Astrocyte of the hippocampus (primary cell): ENCODE measurements around the gene WNT9A.

Experiments used
- DNase-seq: peaks from one replicate; pipeline ENCODE4 v3.0.0; 2011; ENCODE audit warnings: low read depth, low spot score

Gene WNT9A

DNA sequence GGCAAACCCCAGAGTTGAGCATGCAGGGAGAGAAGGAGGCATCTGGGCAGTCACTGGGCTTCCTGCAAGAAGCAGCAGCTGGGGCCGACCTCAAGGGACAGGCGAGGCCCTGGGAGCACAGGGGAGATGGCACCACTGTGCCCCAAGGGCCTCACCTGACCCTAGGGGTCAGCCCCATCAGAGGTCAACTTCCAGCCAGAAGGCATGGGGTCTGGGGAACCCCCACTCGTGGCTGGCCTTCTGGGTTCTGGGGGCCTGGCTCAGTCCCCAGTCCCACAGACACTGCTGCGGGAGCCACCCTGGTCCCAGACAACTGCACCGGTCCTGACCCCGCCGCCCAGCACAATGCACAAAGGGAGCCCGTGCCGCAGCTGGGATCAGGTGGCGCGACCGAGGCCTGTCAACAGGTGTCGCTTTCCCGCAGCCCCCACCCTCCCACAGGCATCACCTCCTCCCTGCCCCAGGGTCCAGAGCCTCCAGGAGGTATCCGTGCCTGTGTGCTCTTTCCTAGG is 6.2 kb downstream of the WNT9A start:
- no peak for DNase-seq

DNA sequence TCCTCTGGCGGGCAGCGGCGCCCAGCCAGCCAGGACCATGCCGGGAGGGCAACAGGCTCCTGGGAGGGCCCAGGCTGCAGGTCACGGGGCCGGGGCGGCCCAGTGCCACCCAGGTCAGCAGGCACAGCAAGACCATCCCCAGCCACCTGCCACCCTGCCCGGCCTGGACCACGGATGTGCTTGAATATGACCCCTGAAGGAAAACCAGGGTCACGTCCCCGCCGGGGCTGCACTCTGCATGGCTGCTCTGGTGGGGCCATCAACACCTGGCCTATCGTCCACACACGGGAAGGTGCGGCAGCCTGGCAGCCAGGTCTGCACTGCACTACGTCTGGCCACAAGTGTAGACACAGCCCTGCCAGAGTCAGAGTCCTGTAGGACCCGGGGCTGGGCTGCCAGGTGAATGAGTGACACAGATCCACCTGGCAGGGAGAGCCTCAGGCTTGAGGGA is 6.9 kb downstream of the WNT9A start:
- no peak for DNase-seq

DNA sequence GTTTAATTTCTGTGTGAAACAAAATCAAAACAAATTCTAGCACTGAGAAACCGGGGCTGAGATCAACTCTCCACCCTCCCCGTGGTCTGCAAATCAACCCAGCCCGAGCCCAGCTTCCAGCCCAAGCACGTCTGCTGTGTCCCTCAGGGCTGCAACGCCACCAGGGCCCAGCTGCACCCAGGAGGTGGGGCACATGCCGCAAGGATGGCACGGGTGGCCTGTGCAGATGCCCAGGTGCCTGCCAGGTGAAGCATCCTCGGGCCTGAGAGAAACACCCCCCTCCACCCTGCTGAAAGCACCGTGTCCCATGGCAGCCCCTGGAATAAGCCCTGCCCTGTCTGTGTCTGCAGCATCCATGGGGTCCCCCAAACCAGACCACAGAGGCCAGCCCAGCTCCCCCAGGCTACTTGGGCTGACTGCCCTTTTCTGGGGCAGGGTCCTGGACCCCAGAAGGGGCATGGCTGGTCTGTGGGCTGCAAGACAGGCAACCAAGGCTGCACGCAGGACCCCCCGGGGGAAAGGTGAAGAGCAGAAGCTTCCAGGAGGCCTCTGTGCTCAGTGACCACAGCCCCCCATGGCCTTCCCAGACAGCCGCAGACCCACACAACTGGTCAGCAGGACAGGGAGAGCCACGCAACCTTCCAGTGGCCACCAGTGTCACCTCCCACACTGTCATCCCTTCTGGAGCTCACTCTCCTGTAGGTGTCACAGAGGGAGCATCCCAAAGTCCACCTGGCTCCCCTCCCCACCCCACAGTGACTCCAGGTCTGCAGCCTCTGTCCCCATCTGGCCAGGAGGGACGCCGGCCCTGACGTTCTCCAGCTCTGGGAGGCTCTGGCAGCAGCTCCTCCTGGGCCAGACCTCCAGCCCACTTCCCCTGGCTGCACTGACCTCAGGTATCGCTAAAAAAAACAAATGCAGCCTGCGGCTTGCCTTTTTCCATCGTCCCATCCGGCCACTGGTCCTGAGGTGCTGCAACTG is 7.7 kb downstream of the WNT9A start:
- no peak for DNase-seq

DNA sequence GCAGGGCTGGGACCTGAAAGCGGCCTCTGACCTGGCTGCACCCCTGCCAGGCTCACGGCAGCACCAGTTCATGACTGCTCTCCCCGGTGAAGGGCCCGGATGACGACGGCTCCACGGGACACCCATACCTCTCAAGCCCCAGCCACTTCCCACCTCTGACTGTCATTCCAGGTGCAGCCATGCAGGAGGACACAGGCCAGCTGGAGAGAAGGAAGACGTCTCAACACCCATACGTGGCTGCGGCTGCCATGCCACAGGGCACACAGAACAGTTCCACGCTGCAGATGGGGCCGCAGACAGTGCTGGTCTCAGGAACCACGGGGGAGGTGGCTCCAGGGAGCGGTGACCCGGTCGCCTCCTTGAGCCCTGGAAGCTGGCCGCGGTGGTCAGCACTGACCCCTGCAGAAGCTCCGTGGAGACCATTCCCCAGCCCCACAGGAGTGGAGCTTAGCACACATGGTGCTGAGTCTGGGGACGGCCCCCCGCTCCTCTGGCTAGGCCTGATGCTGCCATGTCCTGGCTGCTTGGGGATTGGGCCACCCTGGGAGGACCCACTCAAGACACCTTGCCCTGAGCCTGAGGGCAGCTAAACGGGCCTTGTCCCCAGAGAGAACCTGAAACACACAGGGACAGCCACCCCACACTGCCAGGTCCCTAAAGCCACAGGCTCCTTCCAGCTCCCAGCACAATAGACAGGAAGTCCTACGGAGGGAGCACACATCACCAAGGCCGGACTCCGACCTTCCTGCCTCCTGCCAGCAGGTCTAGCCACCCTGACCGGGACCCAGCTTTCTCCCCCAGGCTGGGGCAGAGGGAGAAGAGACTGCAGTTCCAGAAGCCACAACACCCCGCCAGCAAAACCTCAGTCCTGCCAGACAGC is 8.6 kb downstream of the WNT9A start:
- no peak for DNase-seq

- no peak for DNase-seq
Measured at GRCh38 chr1:227938276-227938675, 9.5 kb downstream of the WNT9A start.

- DNase-seq, result no peak
Measured at GRCh38 chr1:227937838-227938145, 9.9 kb downstream of the WNT9A start.

DNA sequence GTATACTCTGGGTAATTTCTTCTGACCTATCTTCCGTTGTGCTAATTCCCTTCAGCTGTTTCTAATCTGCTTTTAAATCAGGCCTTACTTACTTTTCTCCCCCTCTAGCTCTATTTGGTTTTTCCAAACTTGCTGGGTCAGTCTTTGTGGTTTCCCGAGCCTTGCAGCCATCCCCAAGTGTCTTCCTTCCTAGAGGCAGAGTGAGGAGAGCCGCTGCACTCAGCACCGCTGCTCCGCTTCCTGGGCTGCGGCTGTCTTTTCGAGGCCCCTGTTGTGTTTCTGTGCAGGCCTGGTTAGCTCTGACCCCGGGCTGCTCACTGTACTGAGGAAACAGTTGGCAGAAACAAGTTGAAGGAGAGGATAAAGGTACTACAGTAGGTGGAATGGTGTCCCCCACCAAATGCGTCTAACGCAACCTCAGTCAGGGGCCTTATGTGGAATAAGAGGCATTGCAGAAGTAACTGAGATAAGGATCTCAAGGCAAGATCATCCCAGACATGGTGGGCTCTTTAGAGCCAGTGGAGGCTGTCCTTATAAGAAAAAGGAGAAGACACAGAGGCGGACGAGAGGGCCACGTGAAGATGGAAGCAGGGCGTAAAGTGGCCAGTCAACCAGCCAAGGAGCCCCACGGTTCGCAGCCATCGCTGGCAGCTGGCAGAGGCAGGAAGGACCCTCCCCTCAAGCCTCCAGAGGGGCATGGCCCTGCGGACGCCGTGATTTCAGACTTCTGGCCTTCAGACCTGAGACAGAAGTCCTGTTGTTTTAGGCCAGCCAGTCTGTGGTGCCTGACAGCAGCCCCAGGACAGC is 10.5 kb downstream of the WNT9A start:
- DNase-seq, result no peak

DNA sequence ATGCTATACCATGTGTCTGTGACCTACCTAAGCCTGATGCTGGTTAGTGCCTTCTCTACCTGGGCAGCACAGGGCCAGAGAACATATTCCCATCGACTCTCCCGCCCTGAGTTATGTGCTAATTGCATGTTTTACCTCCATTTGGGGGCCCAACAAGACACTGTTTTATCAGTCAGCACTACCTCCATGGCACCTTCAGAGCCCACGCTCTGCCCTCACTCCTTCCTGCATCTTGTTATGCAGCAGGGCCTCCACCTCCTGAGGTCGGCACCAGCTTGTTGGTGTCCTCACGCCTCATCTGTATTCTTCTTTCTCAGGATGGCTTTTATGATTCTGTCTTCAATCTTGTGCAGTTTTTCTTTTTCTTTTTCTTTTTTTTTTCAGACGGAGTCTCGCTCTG is 11.9 kb downstream of the WNT9A start:
- no peak for DNase-seq

GRCh38 chr1:227934476-227935313 is 13.0 kb downstream of the WNT9A start:
- DNase-seq, result peak; percentile 58

DNA sequence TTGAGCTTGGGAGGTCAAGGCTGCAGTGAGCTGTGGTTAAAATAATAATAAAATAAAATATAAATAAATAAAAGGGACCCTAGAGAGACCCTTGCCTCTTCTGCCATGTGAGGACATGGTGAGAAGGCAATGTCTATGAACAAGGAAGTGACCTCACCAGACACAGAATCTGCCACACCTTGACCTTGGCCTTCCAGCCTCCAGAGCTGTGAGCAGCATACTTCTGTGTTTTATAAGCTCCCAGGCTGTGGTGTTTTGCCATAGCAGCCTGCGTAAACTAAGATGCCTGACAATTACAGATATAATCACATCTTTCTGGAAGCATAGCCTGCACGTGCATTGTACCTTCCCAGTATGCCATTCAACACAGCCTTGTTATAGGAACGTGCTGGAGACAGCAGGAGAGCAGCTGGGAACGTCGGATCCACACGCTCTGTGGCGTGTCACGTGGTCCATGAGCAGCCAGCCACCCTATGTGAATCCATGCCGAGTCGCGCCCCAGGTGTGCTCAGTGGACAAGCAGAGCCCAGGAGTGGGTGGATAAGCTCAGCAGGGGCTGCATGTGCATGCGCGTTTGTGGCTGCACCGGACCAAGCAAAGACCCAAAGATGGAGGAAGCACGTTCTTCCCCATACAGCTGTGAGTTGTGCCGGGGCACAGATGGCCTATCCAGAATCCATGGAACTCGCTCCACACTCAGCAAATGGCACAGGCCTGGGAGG is 17.8 kb downstream of the WNT9A start:
- DNase-seq, result no peak

DNA sequence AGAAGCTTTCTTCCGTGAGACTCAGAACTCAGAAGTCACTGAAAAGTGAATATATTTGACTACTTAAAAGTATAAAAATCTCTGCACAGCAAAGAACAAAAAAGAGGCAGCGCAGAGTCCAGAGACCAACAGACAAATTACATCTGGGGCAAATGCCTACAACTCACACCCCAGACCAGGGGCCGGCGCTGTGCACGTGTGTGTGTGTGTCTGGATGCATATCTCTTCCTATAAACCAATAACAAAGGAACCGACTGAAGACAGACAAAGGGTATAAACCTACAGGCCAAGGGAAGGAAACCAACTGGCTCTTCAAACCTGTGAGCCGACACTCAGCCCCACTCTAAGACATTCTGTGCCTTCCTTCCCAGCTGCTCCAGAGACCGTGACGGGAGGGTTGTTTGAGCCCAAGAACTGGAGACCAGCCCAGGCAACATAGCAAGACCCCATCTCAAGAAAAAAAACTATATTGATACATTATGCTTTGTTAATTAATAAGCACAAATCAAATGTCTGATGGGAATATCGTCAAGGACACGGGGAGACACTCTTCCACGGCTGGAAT is 18.8 kb downstream of the WNT9A start:
- no peak for DNase-seq

- DNase-seq, result no peak
Measured at GRCh38 chr1:227927971-227928741, 19.6 kb downstream of the WNT9A start.

DNA sequence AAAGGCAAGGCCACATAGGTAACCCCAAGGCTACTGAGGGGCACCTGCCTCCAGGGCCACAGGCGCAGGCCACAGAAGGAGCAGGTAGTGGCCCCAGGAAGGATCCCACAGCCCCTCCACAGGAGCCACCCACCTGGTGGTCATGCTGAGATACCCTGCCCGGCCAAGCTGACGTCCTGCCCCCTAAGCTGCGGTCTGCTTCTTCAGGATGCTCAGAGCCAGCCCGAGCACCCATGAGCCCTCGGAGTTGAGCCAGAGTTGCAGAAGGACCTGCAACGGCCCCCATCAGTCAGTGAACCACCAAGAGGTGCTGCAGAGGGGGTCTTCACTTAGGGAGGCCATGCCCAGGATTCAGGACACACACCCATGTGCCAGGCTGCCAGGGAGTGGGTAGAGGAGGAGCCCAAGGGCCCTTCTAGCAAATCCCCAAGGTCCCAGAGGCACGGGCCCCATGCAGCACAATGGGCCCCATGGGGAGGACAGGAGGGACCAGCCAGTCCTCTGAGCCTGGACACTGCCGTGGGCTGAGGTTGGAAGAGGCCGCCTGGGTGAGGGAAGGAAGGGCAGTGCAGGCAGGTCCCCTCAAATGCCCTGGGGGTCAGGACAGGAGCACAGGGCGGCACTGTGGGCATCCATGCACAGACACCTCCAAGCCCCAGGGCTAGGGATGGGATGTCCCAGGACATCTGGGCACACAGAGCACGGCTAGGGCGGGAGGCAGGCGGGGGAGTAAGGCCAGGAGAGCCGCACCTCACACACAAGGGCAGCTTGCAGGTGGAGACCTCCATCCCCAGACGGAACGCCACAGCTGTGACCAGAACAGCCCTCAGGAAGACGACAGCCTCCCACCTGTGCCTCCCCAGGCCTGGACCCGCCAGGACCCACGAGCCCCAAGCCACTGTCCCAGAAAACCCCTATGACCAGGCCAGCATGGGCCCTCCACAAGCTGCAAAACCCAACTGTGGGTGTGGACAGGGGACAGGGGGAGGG is 20.5 kb downstream of the WNT9A start:
- no peak for DNase-seq

DNA sequence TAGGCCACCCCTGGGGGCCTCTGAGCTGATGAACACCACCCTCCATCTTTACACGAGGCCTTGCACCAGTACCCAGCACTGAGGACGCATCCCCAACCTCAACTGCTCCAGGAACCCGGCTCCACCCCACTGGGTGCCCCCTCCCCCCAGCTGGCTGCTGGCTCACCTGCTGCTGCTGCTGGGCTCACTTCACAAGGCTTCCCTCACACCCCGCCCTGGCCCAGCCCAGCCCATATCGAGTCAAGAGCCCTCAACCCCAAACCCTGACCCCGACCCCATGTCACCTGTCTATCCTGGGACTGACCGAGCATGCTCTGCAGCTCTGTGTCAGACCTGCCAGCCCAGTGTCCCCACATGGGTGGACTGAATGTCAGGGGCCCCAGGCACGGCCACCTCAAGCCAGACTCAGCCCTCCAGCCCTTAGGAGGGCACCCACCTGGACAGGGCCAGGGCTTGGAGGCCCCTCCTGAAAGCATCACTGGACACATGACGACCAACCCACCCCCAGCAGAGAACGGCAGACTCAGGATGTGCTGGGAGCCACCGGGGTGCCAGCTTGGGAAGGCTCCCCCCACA is 21.4 kb downstream of the WNT9A start:
- DNase-seq, result no peak

- no peak for DNase-seq
Measured at GRCh38 chr1:227925582-227926198, 22.0 kb downstream of the WNT9A start.

- no peak for DNase-seq
Measured at GRCh38 chr1:227924833-227925574, 22.7 kb downstream of the WNT9A start.
